HG03196 (cell line): Measurements from ENCODE around the gene JHY.

ENCODE experiments used
- ATAC-seq: cut with Tn5 transposase; IDR thresholded peaks from one replicate; pipeline ENCODE4 v1.9.1; 2021; ENCODE audit not compliant: unreplicated experiment

JHY gene

DNA sequence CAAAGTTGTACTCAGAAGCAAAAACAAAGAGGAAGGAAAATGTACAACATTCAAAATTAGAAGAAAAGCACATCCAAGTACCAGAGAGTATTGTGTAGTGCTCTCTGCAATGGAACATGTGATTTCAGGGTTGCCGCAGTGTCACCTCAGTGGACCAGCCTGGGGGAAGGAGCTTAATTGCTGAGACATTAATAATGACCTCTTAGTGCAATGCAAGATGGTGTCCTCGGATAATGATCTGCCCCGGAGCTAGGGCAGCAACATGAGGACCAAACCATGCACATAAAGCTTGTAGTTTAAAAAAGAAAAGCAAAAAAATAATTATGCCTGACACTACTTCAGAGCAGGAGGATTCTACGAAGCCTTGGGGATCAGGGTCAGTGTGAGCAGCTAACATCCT is 11.3 kb upstream of the JHY start:
- no peak for ATAC-seq

- ATAC-seq = no peak
Observed at GRCh38 chr11:122872046-122872445, 10.5 kb upstream of the JHY start.

DNA sequence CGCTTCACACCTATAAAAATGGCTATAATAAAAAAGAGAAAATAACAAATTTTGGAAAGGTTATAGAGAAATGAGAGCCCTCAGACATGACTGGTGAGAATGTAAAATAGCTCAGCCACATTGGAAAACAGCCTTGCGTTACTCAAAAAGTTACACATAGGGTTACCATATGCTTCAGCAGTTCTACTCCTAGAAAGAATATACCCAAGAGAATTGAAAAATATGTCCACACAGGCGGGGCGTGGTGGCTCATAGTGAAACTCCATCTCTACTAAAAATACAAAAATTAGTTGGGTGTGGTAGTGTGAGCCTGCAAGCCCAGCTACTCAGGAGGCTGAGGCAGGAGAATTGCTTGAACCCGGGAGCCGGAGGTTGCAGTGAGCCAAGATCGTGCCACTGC is 7.6 kb upstream of the JHY start:
- ATAC-seq = no peak

- no peak for ATAC-seq
Observed at GRCh38 chr11:122877732-122878131, 4.8 kb upstream of the JHY start.

DNA sequence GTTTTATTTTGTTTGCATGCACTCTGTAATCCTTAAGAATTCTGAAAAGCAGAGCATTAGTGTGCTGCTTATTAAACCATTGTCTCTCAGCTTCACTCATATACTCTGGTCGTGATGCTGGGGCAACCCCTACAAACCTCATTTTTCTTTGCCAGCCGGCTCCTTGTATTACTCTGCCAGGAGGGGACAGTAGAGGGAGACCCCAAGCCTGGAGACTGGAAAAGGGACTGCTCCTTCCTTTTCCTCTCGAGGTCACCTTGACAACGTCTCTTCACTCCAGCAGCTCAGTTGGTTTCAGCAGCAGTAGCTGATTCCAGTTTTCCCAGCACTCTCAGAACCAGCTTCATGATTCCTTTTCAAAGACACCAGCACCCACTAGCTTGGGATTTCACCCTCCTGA is 2.8 kb upstream of the JHY start:
- no peak for ATAC-seq

DNA sequence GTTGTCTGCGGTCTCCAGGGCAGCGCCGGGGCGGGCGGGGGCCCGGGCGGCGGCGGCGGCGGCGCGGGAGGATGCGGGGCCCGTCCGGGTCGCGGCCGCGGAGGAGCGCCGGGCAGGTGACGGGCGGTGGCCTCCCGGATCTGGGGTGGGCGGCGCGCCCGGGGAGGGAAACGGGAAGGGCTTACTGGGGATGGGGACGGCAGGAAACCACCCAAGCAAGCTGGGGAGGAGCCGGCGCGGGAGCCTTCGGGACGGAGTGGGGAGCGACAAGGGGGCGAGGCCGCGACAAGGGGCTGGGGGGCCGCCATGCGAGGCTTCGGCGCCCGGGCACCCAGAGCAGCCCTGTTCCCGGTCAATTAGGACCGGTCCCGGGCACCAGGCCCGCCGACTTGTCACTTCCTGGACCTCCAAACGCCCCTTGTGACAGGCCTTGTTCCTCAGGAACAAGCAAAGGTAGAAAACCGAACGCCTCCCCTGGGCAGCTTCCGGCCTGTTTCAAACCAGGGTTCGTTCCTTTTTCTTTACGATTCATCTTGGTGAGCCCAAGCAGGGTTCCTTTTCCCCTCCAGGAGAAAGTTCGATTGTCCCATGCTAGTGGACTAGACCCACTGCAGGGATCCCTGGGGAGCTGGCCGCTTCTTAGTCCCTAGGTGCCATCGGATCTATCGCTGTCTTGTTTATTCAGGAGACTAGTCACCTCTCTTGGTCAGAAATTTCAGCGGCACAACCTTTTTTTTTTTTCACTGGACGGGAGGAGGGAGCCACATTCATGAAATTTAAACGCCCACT is 492 bp downstream of the JHY start:
- ATAC-seq = no peak

DNA sequence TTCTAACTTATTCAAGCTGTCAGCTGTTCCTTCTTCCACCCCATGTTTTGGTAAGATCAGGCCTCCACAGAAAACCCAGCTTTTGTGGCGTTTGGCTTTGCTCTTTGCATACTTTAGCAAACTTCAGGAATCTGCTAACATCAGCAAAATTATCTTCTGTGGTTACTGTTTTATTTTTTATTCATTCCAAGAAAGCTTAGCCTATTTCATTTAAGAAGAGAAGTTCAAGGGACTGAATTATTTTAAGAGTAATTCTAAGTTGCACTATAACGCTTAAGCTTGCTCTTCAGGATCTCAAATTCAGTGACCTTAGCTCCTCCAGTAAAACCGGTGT is 1.1 kb downstream of the JHY start:
- no peak for ATAC-seq

- no peak for ATAC-seq
Observed at GRCh38 chr11:122888162-122888561, 5.6 kb downstream of the JHY start.

DNA sequence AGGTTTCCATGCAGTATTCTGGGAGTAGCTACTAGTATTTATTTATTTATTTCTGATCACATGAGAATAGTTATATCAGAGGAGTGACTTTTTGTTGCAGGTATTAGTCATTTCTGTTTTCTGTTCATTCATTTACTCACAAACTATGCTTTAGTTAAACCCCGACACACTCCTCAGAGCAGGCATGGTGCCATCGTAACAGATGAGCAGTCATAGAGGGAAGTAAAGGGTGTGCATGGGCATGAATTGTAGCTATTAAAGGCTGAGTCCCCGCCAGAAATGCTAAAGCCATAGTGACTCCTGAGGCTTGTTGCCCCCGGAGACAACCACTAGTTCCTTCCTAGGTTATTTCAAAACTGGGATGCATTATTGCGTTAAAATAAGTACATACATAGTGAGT is 10.6 kb downstream of the JHY start:
- ATAC-seq = no peak

- no peak for ATAC-seq
Observed at GRCh38 chr11:122895563-122895962, 13.0 kb downstream of the JHY start.

GRCh38 chr11:122897606-122898210 is 15.1 kb downstream of the JHY start:
- no peak for ATAC-seq

DNA sequence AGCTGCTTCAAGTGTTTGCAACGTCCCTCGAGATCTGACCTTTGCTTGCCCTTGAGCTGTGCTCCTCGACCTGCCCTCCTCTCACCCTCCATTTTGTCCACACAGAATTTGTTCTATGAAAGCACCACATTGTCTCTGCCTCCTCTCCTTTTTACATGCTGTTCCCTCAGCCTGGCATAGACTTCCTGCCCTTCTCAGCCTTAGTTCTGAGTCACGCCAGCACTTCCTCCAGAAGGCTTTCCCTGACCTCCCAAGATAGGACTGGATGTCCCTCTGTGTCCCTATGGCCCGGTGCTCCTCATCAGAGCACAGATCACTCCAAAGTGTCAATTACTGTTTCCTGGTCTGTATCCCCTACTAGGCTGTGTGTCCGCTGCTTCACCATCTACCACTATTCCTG is 16.2 kb downstream of the JHY start:
- no peak for ATAC-seq

DNA sequence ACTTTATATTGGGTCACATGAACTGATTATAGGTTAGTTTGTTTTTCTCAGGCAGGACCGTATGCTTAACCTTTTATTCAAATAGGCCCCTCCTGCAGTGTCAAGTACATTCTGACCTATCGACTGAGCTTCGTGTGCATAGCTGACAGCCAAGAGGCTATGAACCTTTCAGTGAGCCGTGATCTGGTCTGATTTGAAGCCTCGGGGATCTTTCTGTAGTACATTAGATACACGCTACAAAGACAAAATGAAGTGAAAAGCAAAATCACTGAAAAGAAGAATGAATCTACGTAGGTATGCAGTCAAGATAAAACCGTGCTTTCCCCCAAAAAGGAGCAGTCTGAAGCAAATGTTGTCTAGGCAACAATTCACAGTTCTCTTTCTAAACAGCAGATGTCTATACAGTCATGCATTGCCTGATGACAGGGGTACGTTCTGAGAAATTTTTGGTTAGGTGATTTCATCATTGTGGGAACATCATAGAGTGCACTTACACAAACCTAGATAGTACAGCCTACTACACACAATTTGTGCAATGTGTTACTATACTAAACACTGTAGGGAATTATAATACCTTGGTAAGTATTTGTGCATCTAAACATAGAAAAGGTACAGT is 18.1 kb downstream of the JHY start:
- no peak for ATAC-seq

DNA sequence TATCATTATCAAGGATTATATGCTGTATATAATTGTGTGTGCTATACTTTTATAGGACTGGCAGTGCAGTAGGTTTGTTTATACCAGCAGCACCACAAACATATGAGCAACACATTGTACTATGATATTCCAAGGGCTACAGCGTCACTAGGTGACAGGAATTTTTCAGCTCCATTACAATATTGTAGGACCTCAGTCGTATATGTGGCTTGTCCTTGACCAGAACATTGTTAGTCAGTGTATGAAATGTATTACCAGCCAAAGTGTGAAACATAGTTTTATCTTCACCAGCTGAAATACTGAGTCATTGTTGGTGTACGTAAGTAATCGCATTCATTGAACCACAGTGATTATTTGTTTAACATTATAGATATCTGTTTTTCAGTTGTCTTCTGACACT is 20.4 kb downstream of the JHY start:
- ATAC-seq = no peak

- no peak for ATAC-seq
Observed at GRCh38 chr11:122910775-122911174, 28.2 kb downstream of the JHY start.

DNA sequence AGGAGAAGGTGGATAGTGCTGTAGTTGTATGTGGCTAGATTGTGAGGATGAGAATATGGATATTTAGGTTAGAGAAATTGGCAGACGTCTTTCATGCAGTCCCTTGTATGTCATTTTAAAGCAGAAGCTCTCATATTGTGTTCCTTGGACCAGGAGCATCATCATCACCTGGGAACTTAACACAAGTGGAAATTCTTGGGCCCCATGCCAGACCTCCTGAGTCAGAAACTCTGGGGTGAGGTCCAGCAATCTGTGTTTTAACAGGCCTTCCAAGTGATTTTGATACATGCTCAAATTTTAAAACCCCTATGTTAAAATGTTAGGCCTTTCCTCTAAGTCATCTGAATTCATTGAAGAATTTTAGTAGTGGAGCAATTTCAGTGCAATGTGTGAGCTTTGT is 34.8 kb downstream of the JHY start:
- no peak for ATAC-seq

DNA sequence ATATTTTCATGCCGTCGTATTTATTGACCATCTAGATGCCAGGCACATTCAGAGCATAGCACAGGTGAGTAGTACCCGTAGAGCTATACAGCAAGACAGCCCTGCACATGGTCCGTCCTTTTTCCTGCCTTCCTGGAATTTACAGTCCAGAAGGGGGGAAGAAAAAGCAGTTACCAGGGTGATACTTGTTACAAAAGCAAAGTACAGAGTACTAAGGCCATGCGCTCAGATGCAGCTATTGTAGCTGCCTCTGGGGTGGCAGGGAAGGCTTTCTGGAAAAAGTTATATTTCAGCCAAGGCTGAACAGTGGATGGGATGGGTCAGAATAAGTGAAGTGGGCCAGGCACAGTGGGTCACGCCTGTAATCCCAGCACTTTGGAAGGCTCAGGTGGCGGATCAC is 36.2 kb downstream of the JHY start:
- no peak for ATAC-seq

DNA sequence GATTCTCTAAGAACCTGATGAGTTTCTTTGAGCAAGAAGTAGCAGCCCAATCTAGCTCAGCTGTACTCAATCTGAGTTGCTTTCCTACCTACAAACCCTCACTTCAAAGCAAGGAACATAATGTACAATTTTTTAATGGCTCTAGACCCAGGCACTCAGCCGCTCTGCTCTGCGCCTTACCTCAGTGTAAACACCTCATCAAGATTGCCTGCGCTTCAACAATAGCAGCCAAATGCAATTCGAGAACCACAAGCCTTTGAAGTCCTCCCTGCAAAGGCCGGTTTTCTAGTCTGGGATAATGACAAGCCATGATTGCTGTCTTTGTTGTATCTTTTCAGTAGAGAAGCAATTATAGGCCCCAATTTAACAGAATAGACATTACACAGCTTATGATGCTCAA is 38.0 kb downstream of the JHY start:
- no peak for ATAC-seq

- ATAC-seq = no peak
Observed at GRCh38 chr11:122922893-122923292, 40.3 kb downstream of the JHY start.

DNA sequence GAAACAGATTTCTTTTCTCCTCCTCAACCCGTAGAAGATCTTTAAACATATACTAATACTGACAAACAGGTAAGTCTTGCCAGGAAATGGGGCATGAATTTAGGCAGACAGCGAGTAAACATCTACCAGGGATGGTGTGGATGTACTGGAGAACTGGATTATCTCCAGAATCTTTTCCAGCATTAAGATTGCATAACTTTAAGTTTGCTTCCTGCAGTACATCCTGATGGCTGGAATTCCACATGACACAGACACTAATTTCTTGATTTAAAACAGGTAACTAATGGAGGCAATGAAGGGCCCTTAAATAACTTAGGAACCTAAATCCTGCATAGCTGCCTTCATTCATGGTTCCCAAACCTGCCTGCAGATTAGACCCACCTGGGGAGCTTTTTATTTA is 40.7 kb downstream of the JHY start:
- no peak for ATAC-seq

GRCh38 chr11:122931510-122931909 is 49.0 kb downstream of the JHY start:
- no peak for ATAC-seq

DNA sequence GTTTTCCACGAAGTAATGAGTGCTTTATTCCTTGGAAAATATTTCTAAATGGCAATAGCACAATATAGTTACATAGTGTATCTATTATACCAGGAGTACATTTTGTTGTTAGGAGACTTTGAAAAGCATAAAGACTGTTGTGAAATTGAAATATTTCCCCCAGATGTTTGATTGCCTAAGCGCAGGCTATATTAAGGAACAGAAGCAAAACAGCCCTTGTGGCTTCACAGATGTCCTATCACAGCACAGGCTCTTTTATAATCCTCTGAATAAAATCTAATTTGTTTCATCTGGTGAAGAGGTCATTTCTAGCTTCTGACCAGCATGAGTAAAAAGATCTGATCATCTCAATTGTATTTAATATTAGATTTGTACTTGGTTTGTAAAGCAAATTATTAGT is 50.9 kb downstream of the JHY start:
- no peak for ATAC-seq

GRCh38 chr11:122937983-122938382 is 55.4 kb downstream of the JHY start:
- ATAC-seq = no peak
